ENCODE data around the gene C16orf92.

GRCh38 chr16:30006095-30006473 is 16.9 kb upstream of the C16orf92 start:
- TF ChIP-seq CREB5 (CRISPR knock-in tag; IDR thresholded peaks at IDR 0.05; ENCODE audit: low read depth), result no peak
- no peak for TF ChIP-seq GLIS3 (CRISPR knock-in tag; IDR thresholded peaks at IDR 0.05)
- TF ChIP-seq, protein P1, sequence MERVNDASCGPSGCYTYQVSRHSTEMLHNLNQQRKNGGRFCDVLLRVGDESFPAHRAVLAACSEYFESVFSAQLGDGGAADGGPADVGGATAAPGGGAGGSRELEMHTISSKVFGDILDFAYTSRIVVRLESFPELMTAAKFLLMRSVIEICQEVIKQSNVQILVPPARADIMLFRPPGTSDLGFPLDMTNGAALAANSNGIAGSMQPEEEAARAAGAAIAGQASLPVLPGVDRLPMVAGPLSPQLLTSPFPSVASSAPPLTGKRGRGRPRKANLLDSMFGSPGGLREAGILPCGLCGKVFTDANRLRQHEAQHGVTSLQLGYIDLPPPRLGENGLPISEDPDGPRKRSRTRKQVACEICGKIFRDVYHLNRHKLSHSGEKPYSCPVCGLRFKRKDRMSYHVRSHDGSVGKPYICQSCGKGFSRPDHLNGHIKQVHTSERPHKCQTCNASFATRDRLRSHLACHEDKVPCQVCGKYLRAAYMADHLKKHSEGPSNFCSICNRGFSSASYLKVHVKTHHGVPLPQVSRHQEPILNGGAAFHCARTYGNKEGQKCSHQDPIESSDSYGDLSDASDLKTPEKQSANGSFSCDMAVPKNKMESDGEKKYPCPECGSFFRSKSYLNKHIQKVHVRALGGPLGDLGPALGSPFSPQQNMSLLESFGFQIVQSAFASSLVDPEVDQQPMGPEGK (CRISPR knock-in tag; IDR thresholded peaks at IDR 0.05; ENCODE audit: borderline replicate concordance), result no peak
- TF ChIP-seq ISL1 (CRISPR knock-in tag; IDR thresholded peaks at IDR 0.05), result no peak
- TF ChIP-seq TSHZ2 (CRISPR knock-in tag; IDR thresholded peaks at IDR 0.05), result no peak
- no peak for TF ChIP-seq ZNF8 (CRISPR knock-in tag; IDR thresholded peaks at IDR 0.05)
- TF ChIP-seq CSDC2 (CRISPR knock-in tag; IDR thresholded peaks at IDR 0.05), result no peak
- TF ChIP-seq ESRRG (CRISPR knock-in tag; IDR thresholded peaks at IDR 0.05), result no peak
- TF ChIP-seq ZFP30 (CRISPR knock-in tag; IDR thresholded peaks at IDR 0.05), result no peak
- TF ChIP-seq, protein P2, sequence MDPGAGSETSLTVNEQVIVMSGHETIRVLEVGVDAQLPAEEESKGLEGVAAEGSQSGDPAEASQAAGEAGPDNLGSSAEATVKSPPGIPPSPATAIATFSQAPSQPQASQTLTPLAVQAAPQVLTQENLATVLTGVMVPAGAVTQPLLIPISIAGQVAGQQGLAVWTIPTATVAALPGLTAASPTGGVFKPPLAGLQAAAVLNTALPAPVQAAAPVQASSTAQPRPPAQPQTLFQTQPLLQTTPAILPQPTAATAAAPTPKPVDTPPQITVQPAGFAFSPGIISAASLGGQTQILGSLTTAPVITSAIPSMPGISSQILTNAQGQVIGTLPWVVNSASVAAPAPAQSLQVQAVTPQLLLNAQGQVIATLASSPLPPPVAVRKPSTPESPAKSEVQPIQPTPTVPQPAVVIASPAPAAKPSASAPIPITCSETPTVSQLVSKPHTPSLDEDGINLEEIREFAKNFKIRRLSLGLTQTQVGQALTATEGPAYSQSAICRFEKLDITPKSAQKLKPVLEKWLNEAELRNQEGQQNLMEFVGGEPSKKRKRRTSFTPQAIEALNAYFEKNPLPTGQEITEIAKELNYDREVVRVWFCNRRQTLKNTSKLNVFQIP (CRISPR knock-in tag; IDR thresholded peaks at IDR 0.05; ENCODE audit: borderline replicate concordance, low read depth), result no peak
- no peak for TF ChIP-seq ZC3H10 (CRISPR knock-in tag; IDR thresholded peaks at IDR 0.05)
- TF ChIP-seq RARB (CRISPR knock-in tag; IDR thresholded peaks at IDR 0.05), result no peak
- no peak for TF ChIP-seq BACH2 (CRISPR knock-in tag; IDR thresholded peaks at IDR 0.05; ENCODE audit: borderline replicate concordance)
- TF ChIP-seq, protein P3, sequence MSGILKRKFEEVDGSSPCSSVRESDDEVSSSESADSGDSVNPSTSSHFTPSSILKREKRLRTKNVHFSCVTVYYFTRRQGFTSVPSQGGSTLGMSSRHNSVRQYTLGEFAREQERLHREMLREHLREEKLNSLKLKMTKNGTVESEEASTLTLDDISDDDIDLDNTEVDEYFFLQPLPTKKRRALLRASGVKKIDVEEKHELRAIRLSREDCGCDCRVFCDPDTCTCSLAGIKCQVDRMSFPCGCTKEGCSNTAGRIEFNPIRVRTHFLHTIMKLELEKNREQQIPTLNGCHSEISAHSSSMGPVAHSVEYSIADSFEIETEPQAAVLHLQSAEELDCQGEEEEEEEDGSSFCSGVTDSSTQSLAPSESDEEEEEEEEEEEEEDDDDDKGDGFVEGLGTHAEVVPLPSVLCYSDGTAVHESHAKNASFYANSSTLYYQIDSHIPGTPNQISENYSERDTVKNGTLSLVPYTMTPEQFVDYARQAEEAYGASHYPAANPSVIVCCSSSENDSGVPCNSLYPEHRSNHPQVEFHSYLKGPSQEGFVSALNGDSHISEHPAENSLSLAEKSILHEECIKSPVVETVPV (CRISPR knock-in tag; IDR thresholded peaks at IDR 0.05), result no peak
